ENCODE data around the gene TP53RK. TPM values are rescaled to one million over a fixed set of nuclear protein-coding genes. Genes with fewer than 3 reads are reported as not detected.

Gene TP53RK
- total and polyA plus RNA-seq, 2 of the 13 experiments (the other 11 are each of a cell fraction or from before 2014, with no cell fraction given) = 12.9 to 25.5 TPM

- H3K4me3 ChIP-seq (replicated peaks in 1 of 3; ENCODE audit: insufficient read depth in 1 of 3, low read depth in 2 of 3, low read length in 3 of 3) = no peak overlapping the region
- in situ Hi-C loops (cut with HindIII; ENCODE audit: extremely low pct_ligation_motif_present, low pct_unique_long_range_greater_than_20kb) = no loop called here
- ATAC-seq (no peak), DNase-seq (ENCODE audit: low spot score) (no peak), FAIRE-seq (no peak)
- CTCF ChIA-PET (ENCODE audit: low intra/inter-chr PET ratio, low total read pairs) = no interaction called here
- no TSS peak for BruUV-seq (replicated peaks)
- no peaks in the 10 kb centered on the region for H3K79me2 ChIP-seq (ENCODE audit: insufficient read depth, low read length)
- H3K9me3 ChIP-seq (ENCODE audit: low read length) = no peaks in the 10 kb centered on the region
- no peaks in the 10 kb centered on the region; a peak in 1 of 5 replicates for H3K27me3 ChIP-seq (ENCODE audit: control insufficient read depth in 1 of 2, insufficient read depth in 2 of 2, low read length in 2 of 2)
- H2AFZ ChIP-seq (ENCODE audit: low read length) = no peak overlapping the region
- no peaks in the 10 kb centered on the region for H4K20me1 ChIP-seq (ENCODE audit: insufficient read depth, low read length)
- intact Hi-C loops (cut with micrococcal nuclease; ENCODE audit: unreplicated experiment) = no loop called here
- 36% methylated on average over 2 of the region's 2 CpGs for WGBS (ENCODE audit: low lambda C conversion rate)
- peak overlapping the region; percentile 14 for H3K4me2 ChIP-seq (ENCODE audit: low read depth, low read length)
- no peak overlapping the region for H3K27ac ChIP-seq (ENCODE audit: extremely low read length, insufficient read depth, low read length)
- H3K4me1 ChIP-seq (ENCODE audit: insufficient read depth, low read length) = peaks cover 62% of the 10 kb centered on the region
- POLR2A ChIA-PET = interaction anchor here (1.0 to 1.7 kb wide), 6 partner anchors 9 to 171 kb away, joined by 3 to 6 read pairs (median 4); no protein-coding TSS in a partner anchor
- H3K9ac ChIP-seq (ENCODE audit: insufficient read depth, low read depth, low read length) = no peak overlapping the region
- H3K36me3 ChIP-seq (replicated peaks in 1 of 2; ENCODE audit: control insufficient read depth in 1 of 2, insufficient read depth in 2 of 2, low read length in 2 of 2) = no peaks in the 10 kb centered on the region
- TF ChIP-seq NAIF1 (CRISPR knock-in tag; IDR thresholded peaks at IDR 0.05; ENCODE audit: borderline replicate concordance) (no peak), POLR2AphosphoS5 (IDR thresholded peaks at IDR 0.05; ENCODE audit: low read depth, low read length) (0 out of 2 replicates have a peak, but pooled peaks have one; percentile 36), ZNF530 (CRISPR knock-in tag; IDR thresholded peaks at IDR 0.05; ENCODE audit: low read depth) (no peak), NR3C1 (CRISPR knock-in tag; IDR thresholded peaks at IDR 0.05) (no peak), KAT8 (CRISPR knock-in tag; IDR thresholded peaks at IDR 0.05) (peak; percentile 44), MTA3 (CRISPR knock-in tag; IDR thresholded peaks at IDR 0.05) (no peak), ZNF232 (CRISPR knock-in tag; IDR thresholded peaks at IDR 0.05; ENCODE audit: borderline replicate concordance) (no peak), FOXP1 (IDR thresholded peaks at IDR 0.05) (no peak), FOXP1 (CRISPR knock-in tag; IDR thresholded peaks at IDR 0.05) (no peak), SP2 (CRISPR knock-in tag; IDR thresholded peaks at IDR 0.05) (no peak), TMF1 (CRISPR knock-in tag; IDR thresholded peaks at IDR 0.05; ENCODE audit: low read depth) (no peak), NKX3-1 (CRISPR knock-in tag; IDR thresholded peaks at IDR 0.05) (no peak), TFDP1 (CRISPR knock-in tag; IDR thresholded peaks at IDR 0.05; ENCODE audit: borderline replicate concordance) (no peak), ELF1 (CRISPR knock-in tag; IDR thresholded peaks at IDR 0.05) (peak; percentile 44; the same call in 1 of the 2 replicates), TP53 (CRISPR knock-in tag; conservative IDR thresholded peaks at IDR 0.05) (no peak), ZNF432 (CRISPR knock-in tag; IDR thresholded peaks at IDR 0.05; ENCODE audit: borderline replicate concordance) (no peak), MNT (IDR thresholded peaks at IDR 0.05) (peak; percentile 94), ZNF75D (CRISPR knock-in tag; IDR thresholded peaks at IDR 0.05; ENCODE audit: borderline replicate concordance) (no peak), ZNF143 (CRISPR knock-in tag; IDR thresholded peaks at IDR 0.05) (peak; percentile 85), SAP130 (CRISPR knock-in tag; IDR thresholded peaks at IDR 0.05; ENCODE audit: low read depth) (0 out of 2 replicates have a peak, but pooled peaks have one; percentile 16), ZFYVE20 (CRISPR knock-in tag; IDR thresholded peaks at IDR 0.05; ENCODE audit: borderline replicate concordance, low read depth) (no peak), TBL1XR1 (IDR thresholded peaks at IDR 0.05; ENCODE audit: borderline replicate concordance, low read length, partially characterized antibody) (no peak), USF2 (IDR thresholded peaks at IDR 0.05; ENCODE audit: low read depth, low read length) (0 out of 2 replicates have a peak, but pooled peaks have one; percentile 45), USF2 (CRISPR knock-in tag; IDR thresholded peaks at IDR 0.05; ENCODE audit: borderline replicate concordance) (peak; percentile 81; the same call in 1 of the 2 replicates)
These were observed 5.2 kb upstream of the TP53RK start for GRCh38 chr20:46694484-46694883.

All from HepG2 (cell line).